ENCODE data around the gene EML1.

- TF ChIP-seq CTCF (conservative IDR thresholded peaks at IDR 0.05; ENCODE audit: low read depth, low read length), result no peak
- no peak for TF ChIP-seq EZH2 (IDR thresholded peaks at IDR 0.05; ENCODE audit: low read length, unreplicated experiment)
These were observed 173.7 kb downstream of the EML1 start for GRCh38 chr14:99966912-99967311.

Measured in PC-3 (cell line).